Stimulated activated CD8-positive, alpha-beta memory T cell treated with anti-CD3 and anti-CD28 coated beads, Interleukin-7, amount 100 ng/mL, for 1 hour (primary cell): Measurements from ENCODE around the gene TRIM8.
A peak's percentile ranks its signal among the peaks of the same experiment; 100 is the strongest.
"Not testable (repeated sequence)": the region's sequence is repeated elsewhere in the genome, so short reads cannot be mapped to it uniquely, and the experiment has no call there.

Source experiments
- DNase-seq, 2 donors: peaks; one replicate each; pipeline ENCODE4 v3.0.0-alpha.2; 2020; ENCODE audit warnings: low read depth in 2 of 2

Gene TRIM8

GRCh38 chr10:102670871-102671434 lies 26.7 kb downstream of the TRIM8 start:
- DNase-seq = no peak

- no peak for DNase-seq
These were observed 29.0 kb downstream of the TRIM8 start for GRCh38 chr10:102673236-102673818.

GRCh38 chr10:102673819-102674511 lies 29.7 kb downstream of the TRIM8 start:
- peak; percentile 31 to 36 for DNase-seq

GRCh38 chr10:102674566-102674965 lies 30.3 kb downstream of the TRIM8 start:
- no peak for DNase-seq

GRCh38 chr10:102675011-102675665 lies 30.9 kb downstream of the TRIM8 start:
- DNase-seq = no peak

GRCh38 chr10:102675666-102676533 lies 31.6 kb downstream of the TRIM8 start:
- DNase-seq = no peak

GRCh38 chr10:102676534-102677315 lies 32.4 kb downstream of the TRIM8 start:
- no peak for DNase-seq

GRCh38 chr10:102677331-102678067 lies 33.2 kb downstream of the TRIM8 start:
- DNase-seq = no peak

GRCh38 chr10:102678068-102678400 lies 33.8 kb downstream of the TRIM8 start:
- DNase-seq = no peak

- DNase-seq = no peak
These were observed 34.6 kb downstream of the TRIM8 start for GRCh38 chr10:102678842-102679289.

- no peak for DNase-seq
These were observed 35.3 kb downstream of the TRIM8 start for GRCh38 chr10:102679596-102679995.

GRCh38 chr10:102681696-102682095 lies 37.4 kb downstream of the TRIM8 start:
- no peak for DNase-seq

- DNase-seq = no peak
These were observed 38.1 kb downstream of the TRIM8 start for GRCh38 chr10:102682416-102682815.

- DNase-seq = no peak
These were observed 38.7 kb downstream of the TRIM8 start for GRCh38 chr10:102682981-102683380.

- DNase-seq = no peak
These were observed 39.5 kb downstream of the TRIM8 start for GRCh38 chr10:102683736-102684135.

- no peak for DNase-seq
These were observed 47.2 kb downstream of the TRIM8 start for GRCh38 chr10:102691285-102692066.

- DNase-seq = not testable (repeated sequence)
These were observed 51.1 kb downstream of the TRIM8 start for GRCh38 chr10:102695401-102695800.

GRCh38 chr10:102696736-102697135 lies 52.5 kb downstream of the TRIM8 start:
- no peak for DNase-seq

GRCh38 chr10:102698894-102699293 lies 54.6 kb downstream of the TRIM8 start:
- DNase-seq = no peak

GRCh38 chr10:102701272-102701671 lies 57.0 kb downstream of the TRIM8 start:
- DNase-seq = no peak
